Gastroesophageal sphincter (tissue), 3 donors: ENCODE measurements around the gene ACTMAP.
A peak's percentile ranks its signal among the peaks of the same experiment; 100 is the strongest.

Experiments used
- POLR2A ChIP-seq, 2 donors: fragments of 450-650 bp; IDR thresholded peaks; one replicate each; pipeline ENCODE4 v1.6.1; 2017; ENCODE audit warnings: antibody characterized with exemption in 2 of 2, mild to moderate bottlenecking in 2 of 2, moderate library complexity in 1 of 2
- TF ChIP-seq, protein P1 (sequence below), 4 experiments: fragments of 200-600 bp in 2 of 4; fragments of 450-650 bp in 2 of 4; sonication (generic) in 1 of 4; IDR thresholded peaks; one replicate each; pipeline ENCODE4 v1.5.1; 2017 to 2019; ENCODE audit warnings: antibody characterized with exemption in 4 of 4, mild to moderate bottlenecking in 2 of 4, moderate library complexity in 2 of 4

DNA sequence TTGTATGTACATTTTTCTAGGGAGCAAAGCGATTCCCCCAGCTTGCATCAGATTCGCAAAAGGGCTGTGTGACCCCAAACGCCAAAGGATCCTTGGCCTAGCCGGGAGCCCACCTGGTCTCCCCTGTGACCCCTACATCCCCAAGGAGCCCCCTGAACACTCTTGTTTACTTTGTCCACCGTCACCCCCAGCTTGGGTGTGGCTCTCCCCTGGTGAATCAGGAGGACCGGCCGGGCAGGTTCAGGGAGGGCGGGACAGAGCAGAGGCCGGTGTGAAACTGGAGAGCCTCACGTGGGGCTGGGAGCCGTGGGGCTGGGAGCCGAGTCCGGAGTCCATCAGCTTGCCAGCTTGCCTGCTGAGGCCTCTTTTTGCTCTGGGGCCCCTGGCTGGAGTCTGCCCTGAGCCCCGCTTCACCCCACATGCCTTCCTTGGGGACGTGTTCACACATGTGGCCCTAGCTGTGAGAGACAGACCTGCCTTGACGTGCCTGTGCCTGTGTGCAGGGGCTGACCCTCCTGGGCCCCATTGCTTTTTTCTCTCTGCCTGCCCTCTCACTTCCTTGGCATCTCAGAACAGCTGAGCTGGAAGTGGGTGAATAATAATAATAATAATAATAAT is 31.4 kb downstream of the ACTMAP start:
- TF ChIP-seq, protein P1, sequence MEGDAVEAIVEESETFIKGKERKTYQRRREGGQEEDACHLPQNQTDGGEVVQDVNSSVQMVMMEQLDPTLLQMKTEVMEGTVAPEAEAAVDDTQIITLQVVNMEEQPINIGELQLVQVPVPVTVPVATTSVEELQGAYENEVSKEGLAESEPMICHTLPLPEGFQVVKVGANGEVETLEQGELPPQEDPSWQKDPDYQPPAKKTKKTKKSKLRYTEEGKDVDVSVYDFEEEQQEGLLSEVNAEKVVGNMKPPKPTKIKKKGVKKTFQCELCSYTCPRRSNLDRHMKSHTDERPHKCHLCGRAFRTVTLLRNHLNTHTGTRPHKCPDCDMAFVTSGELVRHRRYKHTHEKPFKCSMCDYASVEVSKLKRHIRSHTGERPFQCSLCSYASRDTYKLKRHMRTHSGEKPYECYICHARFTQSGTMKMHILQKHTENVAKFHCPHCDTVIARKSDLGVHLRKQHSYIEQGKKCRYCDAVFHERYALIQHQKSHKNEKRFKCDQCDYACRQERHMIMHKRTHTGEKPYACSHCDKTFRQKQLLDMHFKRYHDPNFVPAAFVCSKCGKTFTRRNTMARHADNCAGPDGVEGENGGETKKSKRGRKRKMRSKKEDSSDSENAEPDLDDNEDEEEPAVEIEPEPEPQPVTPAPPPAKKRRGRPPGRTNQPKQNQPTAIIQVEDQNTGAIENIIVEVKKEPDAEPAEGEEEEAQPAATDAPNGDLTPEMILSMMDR (IDR thresholded peaks at IDR 0.05), result no peak
- peak in 1 of 2 donors; percentile 39 for TF ChIP-seq POLR2A (IDR thresholded peaks at IDR 0.05)
